H9 (cell line): ENCODE results near the gene R3HDML. TPM values are rescaled to one million over a fixed set of nuclear protein-coding genes. Genes with fewer than 3 reads are reported as not detected.

Source experiments
- DNase-seq: peaks from one replicate; pipeline ENCODE4 v3.0.0-alpha.2; 2017
- H2AFZ ChIP-seq: one replicate; pipeline ENCODE4 v1.6.1; 2013; ENCODE audit warnings: mild to moderate bottlenecking, low read length, control low read depth, moderate library complexity
- H2AK5ac ChIP-seq: 2 replicates; pipeline ENCODE4 v1.6.1; 2013; ENCODE audit warnings: low read length, control low read depth, mixed read lengths; ENCODE audit not compliant: insufficient read length
- H2BK120ac ChIP-seq: one replicate; pipeline ENCODE4 v1.6.1; 2013; ENCODE audit warnings: low read depth, mild to moderate bottlenecking, low read length, control low read depth, inconsistent platforms; ENCODE audit not compliant: poor library complexity, severe bottlenecking
- H2BK12ac ChIP-seq: 2 replicates; pipeline ENCODE4 v1.6.1; 2013; ENCODE audit warnings: low read length, control low read depth, mixed read lengths, low read depth; ENCODE audit not compliant: insufficient read length
- H2BK15ac ChIP-seq: 2 replicates; pipeline ENCODE4 v1.6.1; 2013; ENCODE audit warnings: low read depth, low read length, control low read depth
- H2BK20ac ChIP-seq: one replicate; pipeline ENCODE4 v1.6.1; 2013; ENCODE audit warnings: low read depth, mild to moderate bottlenecking, low read length, control low read depth, inconsistent platforms; ENCODE audit not compliant: poor library complexity, severe bottlenecking
- H2BK5ac ChIP-seq: 2 replicates; pipeline ENCODE4 v1.6.1; 2013; ENCODE audit warnings: low read length, control low read depth, mixed read lengths; ENCODE audit not compliant: insufficient read length
- H3K14ac ChIP-seq: 2 replicates; pipeline ENCODE4 v1.6.1; 2013; ENCODE audit warnings: low read length, control low read depth; ENCODE audit not compliant: insufficient read depth
- H3K18ac ChIP-seq: 2 replicates; pipeline ENCODE4 v1.6.1; 2013; ENCODE audit warnings: low read depth, mild to moderate bottlenecking, mixed read lengths, low read length, control low read depth; ENCODE audit not compliant: insufficient read length
- H3K23ac ChIP-seq: 2 replicates; pipeline ENCODE4 v1.6.1; 2013; ENCODE audit warnings: low read length, control low read depth, mixed read lengths, low read depth; ENCODE audit not compliant: insufficient read length
- H3K23me2 ChIP-seq: 2 replicates; pipeline ENCODE4 v1.6.1; 2013; ENCODE audit warnings: low read depth, mild to moderate bottlenecking, mixed read lengths, low read length, control low read depth; ENCODE audit not compliant: insufficient read length, poor library complexity, severe bottlenecking
- H3K27ac ChIP-seq: 2 replicates; pipeline ENCODE4 v1.5.1; 2013; ENCODE audit warnings: low read length, control low read depth, mixed read lengths, low read depth; ENCODE audit not compliant: insufficient read length
- H3K27me3 ChIP-seq: 2 replicates; pipeline ENCODE4 v1.6.1; 2013; ENCODE audit warnings: low read length, control low read depth, inconsistent platforms; ENCODE audit not compliant: insufficient read depth
- H3K4ac ChIP-seq: 2 replicates; pipeline ENCODE4 v1.6.1; 2013; ENCODE audit warnings: low read depth, mild to moderate bottlenecking, control low read depth, inconsistent platforms, low read length, moderate library complexity
- H3K4me1 ChIP-seq: 2 replicates; pipeline ENCODE4 v1.6.1; 2013; ENCODE audit warnings: low read length, control low read depth, inconsistent platforms; ENCODE audit not compliant: insufficient read depth
- H3K4me2 ChIP-seq: 2 replicates; pipeline ENCODE4 v1.6.1; 2013; ENCODE audit warnings: low read length, control low read depth, mixed read lengths; ENCODE audit not compliant: insufficient read length, insufficient read depth
- H3K56ac ChIP-seq: 2 replicates; pipeline ENCODE4 v1.6.1; 2013; ENCODE audit warnings: low read depth, mild to moderate bottlenecking, mixed read lengths, low read length, control low read depth; ENCODE audit not compliant: insufficient read length
- H3K79me1 ChIP-seq: 2 replicates; pipeline ENCODE4 v1.6.1; 2013; ENCODE audit warnings: low read depth, mild to moderate bottlenecking, moderate library complexity, low read length, control low read depth, inconsistent platforms; ENCODE audit not compliant: insufficient read depth, poor library complexity, severe bottlenecking
- H3K79me2 ChIP-seq: 2 replicates; pipeline ENCODE4 v1.6.1; 2013; ENCODE audit warnings: low read length, control low read depth, inconsistent platforms; ENCODE audit not compliant: insufficient read depth
- H3K9ac ChIP-seq: 2 replicates; pipeline ENCODE4 v1.6.1; 2013; ENCODE audit warnings: low read length, control low read depth, mixed read lengths; ENCODE audit not compliant: insufficient read length; ENCODE audit errors: extremely low read depth
- H3K9me3 ChIP-seq: one replicate; pipeline ENCODE4 v1.6.1; 2013; ENCODE audit warnings: low read depth, low read length, inconsistent platforms; ENCODE audit not compliant: control insufficient read depth
- H3T11ph ChIP-seq: one replicate; pipeline ENCODE4 v1.6.1; 2013; ENCODE audit warnings: mild to moderate bottlenecking, low read length, control low read depth, inconsistent platforms
- H4K20me1 ChIP-seq: one replicate; pipeline ENCODE4 v1.6.1; 2013; ENCODE audit not compliant: control insufficient read depth, insufficient read length, insufficient read depth
- H4K5ac ChIP-seq: 2 replicates; pipeline ENCODE4 v1.6.1; 2013; ENCODE audit warnings: low read depth, mild to moderate bottlenecking, mixed read lengths, low read length, control low read depth; ENCODE audit not compliant: insufficient read length
- H4K8ac ChIP-seq: replicated peaks from 2 replicates; pipeline ENCODE4 v1.6.1; 2013; ENCODE audit warnings: low read length, control low read depth, mixed read lengths, low read depth; ENCODE audit not compliant: insufficient read length
- H4K91ac ChIP-seq: 2 replicates; pipeline ENCODE4 v1.6.1; 2013; ENCODE audit warnings: low read depth, mild to moderate bottlenecking, moderate library complexity, mixed read lengths, low read length, control low read depth; ENCODE audit not compliant: insufficient read length
- H3K27ac Mint-ChIP-seq, 3 experiments: 2 replicates in 2 of 3; 3 replicates in 1 of 3; pipeline ENCODE4 v1.8.0; 2020 to 2021; ENCODE audit warnings: mixed read lengths in 3 of 3, mild to moderate bottlenecking in 1 of 3, moderate library complexity in 1 of 3
- H3K27me3 Mint-ChIP-seq: 2 replicates; pipeline ENCODE4 v1.8.0; 2021; ENCODE audit warnings: low read depth, mild to moderate bottlenecking, moderate library complexity, mixed read lengths
- H3K36me3 Mint-ChIP-seq, 3 experiments: 2 replicates in 2 of 3; 3 replicates in 1 of 3; pipeline ENCODE4 v1.8.0; 2020 to 2021; ENCODE audit warnings: low read depth in 3 of 3, mixed read lengths in 3 of 3; ENCODE audit not compliant: insufficient read depth in 1 of 3
- H3K4me1 Mint-ChIP-seq, 2 experiments: 2 replicates each; pipeline ENCODE4 v1.8.0; 2020; ENCODE audit warnings: mixed read lengths in 2 of 2
- H3K4me3 Mint-ChIP-seq, 2 experiments: 2 replicates in 1 of 2; 3 replicates in 1 of 2; pipeline ENCODE4 v1.8.0; 2020 to 2021; ENCODE audit warnings: mild to moderate bottlenecking in 2 of 2, mixed read lengths in 2 of 2, moderate library complexity in 1 of 2
- H3K9me3 Mint-ChIP-seq, 2 experiments: 2 replicates in 1 of 2; 3 replicates in 1 of 2; pipeline ENCODE4 v1.8.0; 2020; ENCODE audit warnings: mild to moderate bottlenecking in 2 of 2, mixed read lengths in 2 of 2, moderate library complexity in 1 of 2
- CTCF ChIP-seq: fragments of 200-600 bp; sonication (generic); conservative IDR thresholded peaks from 3 replicates; pipeline ENCODE4 v1.8.0; 2021; ENCODE audit warnings: antibody characterized with exemption, mild to moderate bottlenecking
- WGBS: extraction: QIAGEN DNeasy Blood & Tissue Kit; methylation state at CpG from one replicate; pipeline ENCODE4 v1.1.7; 2013; ENCODE audit warnings: missing lambda C conversion rate, low lambda C conversion rate, mixed read lengths; ENCODE audit not compliant: insufficient read length; ENCODE audit errors: extremely low coverage; 5-methylcytosine and 5-hydroxymethylcytosine counted together
- total RNA-seq: library from RNA; stranded (reverse); gene quantifications from 2 replicates; pipeline ENCODE4 v1.2.1, GENCODE V29; 2021

The R3HDML gene
- total RNA-seq, 1 experiment from 2014 or later = not detected

DNA sequence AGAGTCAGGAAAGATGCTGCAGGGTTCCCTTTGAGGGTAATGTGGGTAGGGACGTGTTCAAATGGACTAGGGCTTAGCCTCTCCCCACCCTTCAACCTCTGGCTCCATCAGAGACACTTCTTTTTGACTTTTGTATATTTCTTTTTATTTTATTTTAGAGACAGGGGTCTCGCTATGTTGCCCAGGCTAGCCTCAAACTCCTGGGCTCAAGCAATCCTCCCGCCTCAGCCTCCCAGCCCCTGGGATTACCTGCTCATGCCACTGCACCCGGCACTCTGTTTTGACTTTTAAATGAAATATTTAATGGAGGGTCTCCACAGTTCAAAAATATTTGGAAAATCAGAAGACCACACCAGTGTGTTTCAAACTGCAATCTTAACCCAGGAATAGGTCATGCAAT lies 27.2 kb downstream of the R3HDML start:
- Histone ChIP-seq H4K5ac (no peak overlapping the region), H4K91ac (no peak overlapping the region), H3K56ac (no peak overlapping the region), H3K14ac (no peak overlapping the region), H3K27ac (no peak overlapping the region), H3K4ac (no peak overlapping the region), H4K8ac (no peak overlapping the region), H3K4me2 (no peak overlapping the region), H2BK120ac (no peak overlapping the region), H3K18ac (no peak overlapping the region), H3K23me2 (no peaks in the 10 kb centered on the region), H2AK5ac (no peak overlapping the region), H3K27me3 (no peaks in the 10 kb centered on the region), H2BK12ac (no peak overlapping the region), H3K4me1 (no peaks in the 10 kb centered on the region), H2BK15ac (no peak overlapping the region), H3K79me1 (no peaks in the 10 kb centered on the region), H2BK5ac (no peak overlapping the region), H2BK20ac (no peak overlapping the region), H3K23ac (no peak overlapping the region), H3K9me3 (no peaks in the 10 kb centered on the region), H3K79me2 (no peaks in the 10 kb centered on the region), H4K20me1 (no peaks in the 10 kb centered on the region), H3K9ac (no peak overlapping the region), H3T11ph (no peak overlapping the region), H2AFZ (no peak overlapping the region)
- H3K36me3 Mint-ChIP-seq = no peaks in the 10 kb centered on the region
- H3K4me1 Mint-ChIP-seq = no peaks in the 10 kb centered on the region
- H3K27me3 Mint-ChIP-seq = peaks cover 2% of the 10 kb centered on the region
- no peak for TF ChIP-seq CTCF
- DNase-seq = no peak
- WGBS = no CpG with 5 or more reads among the region's 4 CpGs
- H3K4me3 Mint-ChIP-seq = no peak overlapping the region
- no peak overlapping the region for H3K27ac Mint-ChIP-seq
- no peaks in the 10 kb centered on the region; a peak in 1 of 5 replicates for H3K9me3 Mint-ChIP-seq
